ENCODE data around the gene CA11.
A peak's percentile ranks its signal among the peaks of the same experiment; 100 is the strongest.

- TF ChIP-seq CTCF (conservative IDR thresholded peaks at IDR 0.05; ENCODE audit: low read depth, low read length) (peak; percentile 94), EZH2 (IDR thresholded peaks at IDR 0.05; ENCODE audit: borderline replicate concordance, low read depth, low read length, poor library complexity, severe bottlenecking) (no peak)
Measured at GRCh38 chr19:48646001-48646721, at the start of gene CA11.

Data from A673 (cell line).